GM12891 (cell line): ENCODE data around the gene ICA1.

Experiments used
- DNase-seq: peaks from one replicate; pipeline ENCODE4 v3.0.0; 2011; ENCODE audit warnings: low spot score; ENCODE audit not compliant: insufficient read length
- FAIRE-seq: peaks from 2 replicates; lab custom pipeline; 2011; peaks lifted over from hg19 to GRCh38; lab: Jason Lieb, UNC
- PAX5 ChIP-seq: IDR thresholded peaks from 2 replicates; pipeline ENCODE4 v1.6.1; 2011; ENCODE audit warnings: low read length, moderate library complexity, mild to moderate bottlenecking; ENCODE audit not compliant: insufficient read depth, severe bottlenecking
- POLR2A ChIP-seq: IDR thresholded peaks from 2 replicates; pipeline ENCODE4 v1.6.1; 2011; ENCODE audit warnings: low read depth, low read length, control low read depth
- POLR2AphosphoS5 ChIP-seq: IDR thresholded peaks from 2 replicates; pipeline ENCODE4 v1.6.1; 2011; ENCODE audit warnings: low read depth, low read length, control low read depth
- POU2F2 ChIP-seq: IDR thresholded peaks from 2 replicates; pipeline ENCODE4 v1.6.1; 2011; ENCODE audit warnings: low read depth, mild to moderate bottlenecking, control low read depth, low read length, moderate library complexity
- SPI1 ChIP-seq: IDR thresholded peaks from 2 replicates; pipeline ENCODE4 v1.6.1; 2011; ENCODE audit warnings: low read depth, low read length, control low read depth
- TAF1 ChIP-seq: IDR thresholded peaks from 2 replicates; pipeline ENCODE4 v1.6.1; 2011; ENCODE audit warnings: low read depth, low read length, control low read depth

ICA1 gene

GRCh38 chr7:8169171-8169570 is 92.8 kb downstream of the ICA1 start:
- DNase-seq: no peak
- FAIRE-seq: no peak
- TF ChIP-seq POLR2AphosphoS5 (no peak), POLR2A (no peak), SPI1 (no peak)

GRCh38 chr7:8168336-8168735 is 93.6 kb downstream of the ICA1 start:
- DNase-seq: no peak
- peak; percentile 9 for FAIRE-seq
- TF ChIP-seq PAX5 (no peak), POLR2A (no peak), POU2F2 (no peak), POLR2AphosphoS5 (no peak), SPI1 (no peak), TAF1 (no peak)

- DNase-seq: no peak
- TF ChIP-seq PAX5: no peak
- no peak for TF ChIP-seq POU2F2
- no peak for TF ChIP-seq POLR2A
- TF ChIP-seq TAF1: no peak
- TF ChIP-seq POLR2AphosphoS5: no peak
- TF ChIP-seq SPI1: no peak
- FAIRE-seq: no peak
These were observed 96.8 kb downstream of the ICA1 start for GRCh38 chr7:8165150-8165549.

GRCh38 chr7:8162181-8162580 is 99.8 kb downstream of the ICA1 start:
- FAIRE-seq (peak; percentile 60), DNase-seq (no peak)
- no peak for TF ChIP-seq POU2F2
- no peak for TF ChIP-seq PAX5
- no peak for TF ChIP-seq SPI1
- TF ChIP-seq POLR2A: no peak
- no peak for TF ChIP-seq TAF1
- no peak for TF ChIP-seq POLR2AphosphoS5

GRCh38 chr7:8161364-8161828 is 100.6 kb downstream of the ICA1 start:
- no peak for FAIRE-seq
- DNase-seq: no peak
- no peak for TF ChIP-seq SPI1
- TF ChIP-seq POLR2A: no peak
- no peak for TF ChIP-seq TAF1
- TF ChIP-seq POU2F2: no peak
- no peak for TF ChIP-seq POLR2AphosphoS5
- no peak for TF ChIP-seq PAX5

- no peak for DNase-seq
- FAIRE-seq: no peak
- TF ChIP-seq POLR2AphosphoS5: no peak
- no peak for TF ChIP-seq POLR2A
- TF ChIP-seq POU2F2: no peak
These were observed 101.1 kb downstream of the ICA1 start for GRCh38 chr7:8160779-8161345.

- DNase-seq (no peak), FAIRE-seq (no peak)
- TF ChIP-seq POLR2A (no peak), TAF1 (no peak), SPI1 (no peak), PAX5 (no peak), POLR2AphosphoS5 (no peak), POU2F2 (no peak)
These were observed 101.7 kb downstream of the ICA1 start for GRCh38 chr7:8160250-8160649.

GRCh38 chr7:8159595-8159994 is 102.4 kb downstream of the ICA1 start:
- DNase-seq: no peak
- no peak for FAIRE-seq
- TF ChIP-seq TAF1 (no peak), SPI1 (no peak), POLR2AphosphoS5 (no peak), PAX5 (no peak), POLR2A (no peak), POU2F2 (no peak)

GRCh38 chr7:8157296-8157695 is 104.7 kb downstream of the ICA1 start:
- FAIRE-seq (no peak), DNase-seq (no peak)
- no peak for TF ChIP-seq TAF1
- TF ChIP-seq POLR2AphosphoS5: no peak
- no peak for TF ChIP-seq POU2F2
- TF ChIP-seq POLR2A: no peak
- no peak for TF ChIP-seq PAX5
- TF ChIP-seq SPI1: no peak

GRCh38 chr7:8155836-8156235 is 106.1 kb downstream of the ICA1 start:
- FAIRE-seq: no peak
- TF ChIP-seq POU2F2: no peak
- TF ChIP-seq TAF1: no peak
- TF ChIP-seq PAX5: no peak
- TF ChIP-seq POLR2A: no peak
- no peak for TF ChIP-seq SPI1
- no peak for TF ChIP-seq POLR2AphosphoS5
- DNase-seq: no peak

- FAIRE-seq (no peak), DNase-seq (no peak)
- TF ChIP-seq POU2F2 (no peak), TAF1 (no peak), PAX5 (no peak), SPI1 (no peak), POLR2AphosphoS5 (no peak), POLR2A (no peak)
These were observed 107.7 kb downstream of the ICA1 start for GRCh38 chr7:8154272-8154671.
